ENCODE measurements around the gene CPNE1.
"Not testable (repeated sequence)": the region's sequence is repeated elsewhere in the genome, so short reads cannot be mapped to it uniquely, and the experiment has no call there.

The CPNE1 gene

GRCh38 chr20:35698298-35699126 is 33.8 kb upstream of the CPNE1 start:
- no peak for DNase-seq (ENCODE audit: low spot score)

GRCh38 chr20:35697696-35698297 is 33.1 kb upstream of the CPNE1 start:
- no peak for DNase-seq (ENCODE audit: low spot score)

DNA sequence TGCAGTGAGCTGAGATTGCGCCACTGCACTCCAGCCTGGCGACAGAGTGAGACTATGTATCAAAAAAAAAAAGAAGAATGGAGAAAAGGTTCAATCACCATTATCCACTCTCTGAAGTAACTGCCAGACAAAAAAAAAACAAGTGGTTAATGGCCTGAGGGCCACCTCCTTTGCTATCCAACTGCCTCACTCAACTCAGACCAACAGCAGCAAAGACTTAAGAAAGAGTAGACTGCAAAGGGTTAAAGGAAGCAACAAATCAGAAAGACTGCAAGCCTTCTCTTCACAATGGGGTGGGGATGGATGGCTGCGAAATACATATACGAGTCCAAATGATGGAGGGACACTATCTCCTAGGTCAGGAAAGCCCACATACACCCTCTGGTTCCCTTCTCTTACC is 31.3 kb upstream of the CPNE1 start:
- no peak for DNase-seq (ENCODE audit: low spot score)

GRCh38 chr20:35695245-35695749 is 30.6 kb upstream of the CPNE1 start:
- no peak for DNase-seq (ENCODE audit: low spot score)

GRCh38 chr20:35690265-35690664 is 25.6 kb upstream of the CPNE1 start:
- DNase-seq (ENCODE audit: low spot score) = no peak

GRCh38 chr20:35686872-35687271 is 22.2 kb upstream of the CPNE1 start:
- not testable (repeated sequence) for DNase-seq (ENCODE audit: low spot score)

GRCh38 chr20:35685368-35685767 is 20.7 kb upstream of the CPNE1 start:
- not testable (repeated sequence) for DNase-seq (ENCODE audit: low spot score)

GRCh38 chr20:35681960-35682359 is 17.3 kb upstream of the CPNE1 start:
- DNase-seq (ENCODE audit: low spot score) = no peak

GRCh38 chr20:35680452-35681183 is 15.9 kb upstream of the CPNE1 start:
- no peak for DNase-seq (ENCODE audit: low spot score)

DNA sequence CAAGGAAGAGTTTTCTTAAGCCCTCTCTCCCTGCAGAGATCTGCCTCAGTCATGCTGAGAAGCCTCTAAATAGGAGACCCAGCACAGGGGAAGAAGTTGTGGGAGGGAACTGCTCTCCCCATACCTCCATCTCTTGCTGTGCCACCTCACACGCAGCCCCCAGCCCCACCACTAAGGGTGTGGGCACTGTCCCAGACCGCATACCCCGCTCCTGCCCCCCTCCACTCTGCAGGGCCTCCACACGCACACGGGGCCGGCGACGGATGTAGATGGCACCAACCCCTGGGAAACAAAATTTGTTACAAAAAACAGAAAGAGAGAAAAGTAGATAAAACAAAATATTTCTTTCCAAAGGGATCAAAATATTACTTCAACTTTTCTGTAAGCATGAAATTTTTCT is 10.2 kb upstream of the CPNE1 start:
- no peak for DNase-seq (ENCODE audit: low spot score)

DNA sequence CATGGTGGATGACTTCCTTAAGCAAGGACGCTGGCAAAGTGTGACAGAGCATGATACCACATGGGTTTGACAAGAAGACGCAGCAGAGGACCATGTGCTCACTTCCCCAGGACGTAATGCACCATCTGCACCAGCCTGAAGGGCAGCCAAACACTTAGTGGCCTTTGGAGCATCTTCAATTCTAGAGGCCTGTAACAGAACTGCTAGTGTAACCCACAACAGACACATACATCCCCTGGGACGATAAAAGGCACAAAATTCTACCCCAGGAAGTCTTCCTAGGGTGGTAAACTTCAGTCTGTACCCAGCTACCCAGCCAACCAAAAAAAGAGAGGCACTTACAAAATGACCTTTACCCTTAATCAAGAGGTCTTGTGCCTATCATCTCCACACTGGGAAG is 9.2 kb upstream of the CPNE1 start:
- DNase-seq (ENCODE audit: low spot score) = no peak

GRCh38 chr20:35669681-35670080 is 5.0 kb upstream of the CPNE1 start:
- DNase-seq (ENCODE audit: low spot score) = no peak

DNA sequence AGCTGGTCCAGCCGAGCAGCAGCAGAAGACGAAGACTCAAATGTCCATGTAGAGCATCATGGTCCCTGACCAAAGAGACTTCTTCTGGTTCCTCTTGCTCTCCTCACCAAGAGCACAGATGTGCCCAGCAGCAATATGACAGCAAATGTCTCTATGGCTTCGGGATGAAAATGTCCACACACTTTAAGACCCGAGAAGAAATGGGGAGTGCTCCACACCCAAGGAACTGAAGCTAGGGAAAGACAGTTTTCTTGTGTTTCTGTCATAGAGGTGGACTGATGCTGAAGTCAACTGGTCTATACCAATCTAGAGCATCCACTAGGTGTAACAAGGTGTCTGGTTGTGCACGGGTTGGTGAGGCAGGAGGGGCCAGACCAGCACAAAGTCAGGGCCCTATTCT is 4.5 kb upstream of the CPNE1 start:
- DNase-seq (ENCODE audit: low spot score) = no peak

DNA sequence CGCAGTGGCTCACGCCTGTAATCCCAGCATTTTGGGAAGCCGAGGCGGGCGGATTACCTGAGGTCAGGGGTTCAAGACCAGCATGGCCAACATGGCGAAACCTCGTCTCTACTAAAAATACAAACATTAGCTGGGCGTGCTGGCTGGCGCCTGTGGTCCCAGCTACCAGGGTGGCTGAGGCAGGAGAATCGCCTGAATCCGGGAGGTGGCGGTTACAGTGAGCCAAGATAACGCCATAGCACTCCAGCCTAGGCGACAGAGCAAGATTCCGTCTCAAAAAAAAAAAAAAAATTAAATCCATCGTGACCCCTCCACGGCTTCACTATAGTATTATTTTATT is 1.2 kb upstream of the CPNE1 start:
- no peak for DNase-seq (ENCODE audit: low spot score)

DNA sequence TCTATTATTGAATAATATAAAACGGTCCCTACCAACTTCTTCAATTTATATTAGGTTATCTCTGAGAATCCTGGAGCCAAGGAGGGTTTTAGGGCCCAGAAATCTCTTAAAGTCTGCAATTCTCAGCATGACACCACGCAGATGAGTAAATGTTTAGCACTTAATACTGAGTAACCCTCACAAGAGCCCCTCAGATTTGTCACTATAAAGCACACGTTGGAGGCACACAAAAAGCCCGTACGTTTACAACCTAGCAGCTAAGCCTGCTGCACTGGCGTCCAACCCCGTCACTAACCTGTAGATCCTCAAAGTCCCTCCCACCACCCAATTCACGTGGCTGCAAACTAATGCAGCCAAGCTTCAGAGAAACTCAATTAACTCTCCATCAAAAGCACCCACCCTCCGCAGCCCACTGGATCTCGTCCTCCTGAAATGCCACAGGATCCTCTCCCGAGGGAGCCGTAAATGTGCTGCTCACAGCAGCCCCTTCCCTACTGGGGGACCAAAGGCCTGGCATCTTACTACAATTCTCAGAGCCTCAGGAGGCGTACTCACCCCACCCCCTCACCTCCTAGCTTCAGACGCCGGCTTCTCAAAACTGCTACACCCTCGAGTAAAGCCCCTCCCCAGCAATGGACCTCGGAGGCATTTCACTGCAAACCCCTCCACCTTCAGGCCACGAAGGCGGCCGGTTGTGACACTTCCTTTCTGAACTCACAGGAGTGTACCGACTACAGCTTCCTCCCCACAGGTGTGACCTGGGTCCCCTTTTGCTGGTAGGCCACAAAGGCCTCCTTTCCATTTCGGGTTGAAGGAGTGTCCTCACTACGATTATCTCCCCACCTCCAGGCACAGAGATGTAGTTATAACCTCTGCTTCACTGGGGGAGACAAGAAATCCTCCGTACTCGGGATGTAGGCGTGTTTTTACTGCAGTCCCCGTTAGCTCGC is 909 bp downstream of the CPNE1 start:
- DNase-seq (ENCODE audit: low spot score) = peak; percentile 16

DNA sequence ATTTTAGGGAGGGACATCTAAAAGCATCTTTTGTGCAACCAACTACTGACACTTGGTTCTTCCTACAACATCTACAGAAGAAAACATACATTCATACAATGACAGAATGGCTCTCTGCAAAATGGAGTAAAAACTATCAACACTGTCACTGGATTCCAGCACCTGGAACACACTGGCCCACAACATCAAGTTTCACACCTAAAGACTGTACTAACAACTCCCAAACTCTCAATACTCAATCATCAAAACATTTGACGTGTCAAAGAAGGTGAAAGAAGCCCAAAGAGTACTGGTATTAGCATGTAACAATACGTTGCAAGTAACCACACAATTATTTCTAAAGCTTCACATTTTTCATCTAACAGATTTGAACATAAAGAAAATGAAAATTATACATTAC is 2.1 kb downstream of the CPNE1 start:
- DNase-seq (ENCODE audit: low spot score) = no peak

- no peak for DNase-seq (ENCODE audit: low spot score)
Observed at GRCh38 chr20:35661908-35662307, 2.8 kb downstream of the CPNE1 start.

DNA sequence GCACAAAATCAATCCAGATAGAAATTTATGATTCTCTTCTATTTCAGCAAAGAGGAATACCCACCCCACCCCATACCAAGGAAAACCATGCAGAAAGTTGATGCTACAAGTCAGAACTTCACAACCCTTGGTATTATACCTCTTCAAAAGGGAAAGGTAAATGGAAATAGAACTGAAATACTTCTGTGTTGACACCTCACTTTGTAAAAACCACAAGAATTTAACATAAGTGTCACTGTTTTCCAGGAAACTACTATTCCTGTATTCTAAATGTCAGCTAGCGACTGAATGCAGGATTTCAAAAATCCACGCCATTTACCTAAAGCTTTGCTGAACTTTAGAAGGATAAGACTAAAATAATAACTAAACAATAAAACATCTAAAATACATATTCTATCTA is 3.6 kb downstream of the CPNE1 start:
- DNase-seq (ENCODE audit: low spot score) = no peak

GRCh38 chr20:35660122-35660937 is 4.4 kb downstream of the CPNE1 start:
- no peak for DNase-seq (ENCODE audit: low spot score)

DNA sequence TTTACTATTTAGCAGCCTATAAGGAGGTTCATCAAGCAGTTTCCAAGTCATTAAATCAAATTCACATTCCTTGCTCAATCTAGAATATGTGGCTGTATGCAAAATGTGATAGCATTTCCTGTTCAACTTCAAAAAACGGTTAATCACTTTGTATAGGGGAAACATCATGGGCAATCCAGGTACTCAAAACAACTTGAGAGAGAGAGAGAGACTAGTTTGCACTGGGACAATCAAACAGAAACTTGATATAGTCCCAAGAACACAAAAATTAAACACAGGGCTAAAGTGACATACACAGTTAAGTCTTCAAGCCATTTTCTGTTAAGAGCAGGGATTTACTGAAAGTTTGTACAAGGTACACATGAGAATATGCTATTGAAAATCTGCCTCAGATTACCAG is 7.4 kb downstream of the CPNE1 start:
- DNase-seq (ENCODE audit: low spot score) = no peak

- DNase-seq (ENCODE audit: low spot score) = no peak
Observed at GRCh38 chr20:35654415-35654814, 10.3 kb downstream of the CPNE1 start.
